Neural progenitor cell (in vitro differentiated cells): Measurements from ENCODE around the gene PSMD13.

ENCODE experiments used
- CTCF ChIP-seq: fragments of 200-600 bp; sonication (generic); IDR thresholded peaks from 2 replicates; pipeline ENCODE4 v1.5.1; 2017; ENCODE audit warnings: antibody characterized with exemption, mild to moderate bottlenecking
- EZH2phosphoT487 ChIP-seq: fragments of 200-600 bp; sonication (generic); IDR thresholded peaks from 2 replicates; pipeline ENCODE4 v1.6.1; 2017; ENCODE audit warnings: antibody characterized with exemption

- TF ChIP-seq CTCF (no peak), EZH2phosphoT487 (no peak)
Measured at GRCh38 chr11:284105-285020, 47.6 kb downstream of the PSMD13 start.
